ENCODE results near the gene ANXA10. TPM values are rescaled to one million over a fixed set of nuclear protein-coding genes. Genes with fewer than 3 reads are reported as not detected.
A peak's percentile ranks its signal among the peaks of the same experiment; 100 is the strongest.

Gene ANXA10
- polyA plus RNA-seq, 1 of the 3 experiments (the other 2 are of a cell fraction) = 0.23 TPM

- peak overlapping the region in 1 of 2 experiments; percentile 67; a peak in 1 of 4 replicates for H3K27ac ChIP-seq (ENCODE audit: low read depth in 2 of 2, low read length in 1 of 2)
- no peak overlapping the region for H3K4me2 ChIP-seq
- H3K4me1 ChIP-seq (ENCODE audit: control insufficient read depth in 1 of 2, insufficient read depth in 2 of 2, low read depth in 1 of 2, low read length in 1 of 2) = peaks cover 0 to 12% of the 10 kb centered on the region in 2 experiments; a peak in 2 of 4 replicates
- H3F3A ChIP-seq (replicated peaks; ENCODE audit: insufficient read depth) = peaks cover 23% of the 10 kb centered on the region
- TF ChIP-seq FOXM1 (IDR thresholded peaks at IDR 0.05; ENCODE audit: low read depth) = no peak
- ChIA-PET CTCF (no interaction called here), POLR2A (no interaction called here)
- H2AFZ ChIP-seq (ENCODE audit: low read depth) = no peak overlapping the region
- DNase-seq = no peak
- 75% methylated on average over 2 of the region's 2 CpGs for WGBS (ENCODE audit: low lambda C conversion rate)
- H4K20me1 ChIP-seq (ENCODE audit: insufficient read depth) = no peaks in the 10 kb centered on the region
- no peak overlapping the region for H3K9ac ChIP-seq
- no peaks in the 10 kb centered on the region for H3K9me3 ChIP-seq
- H3K4me3 ChIP-seq (ENCODE audit: low read depth in 2 of 2, low read length in 1 of 2) = no peak overlapping the region
- H3K27me3 ChIP-seq (ENCODE audit: insufficient read depth) = no peaks in the 10 kb centered on the region
- H3K79me2 ChIP-seq (ENCODE audit: insufficient read depth) = no peaks in the 10 kb centered on the region
- H3K9me2 ChIP-seq = no peaks in the 10 kb centered on the region
- no peaks in the 10 kb centered on the region for H3K36me3 ChIP-seq (replicated peaks in 1 of 2; ENCODE audit: control insufficient read depth in 1 of 2, insufficient read depth in 2 of 2, low read length in 1 of 2)
Measured at GRCh38 chr4:168097161-168097560, 4.8 kb downstream of the ANXA10 start.

- H3F3A ChIP-seq (replicated peaks; ENCODE audit: insufficient read depth) = peaks cover 26% of the 10 kb centered on the region
- ChIA-PET POLR2A (no interaction called here), CTCF (no interaction called here)
- no peak for DNase-seq
- H3K27me3 ChIP-seq (ENCODE audit: insufficient read depth) = no peaks in the 10 kb centered on the region
- no peaks in the 10 kb centered on the region for H3K9me2 ChIP-seq
- H3K9ac ChIP-seq = no peak overlapping the region; the same call in 1 of the 2 replicates
- H3K36me3 ChIP-seq (replicated peaks in 1 of 2; ENCODE audit: control insufficient read depth in 1 of 2, insufficient read depth in 2 of 2, low read length in 1 of 2) = no peaks in the 10 kb centered on the region
- H3K4me2 ChIP-seq = peak overlapping the region; percentile 13; the same call in 1 of the 2 replicates
- peaks cover 0 to 12% of the 10 kb centered on the region in 2 experiments; a peak in 2 of 4 replicates for H3K4me1 ChIP-seq (ENCODE audit: control insufficient read depth in 1 of 2, insufficient read depth in 2 of 2, low read depth in 1 of 2, low read length in 1 of 2)
- no peaks in the 10 kb centered on the region; the same call in 1 of the 2 replicates for H3K9me3 ChIP-seq
- H3K27ac ChIP-seq (ENCODE audit: low read depth in 2 of 2, low read length in 1 of 2) = peak overlapping the region in 1 of 2 experiments; percentile 67; a peak in 2 of 4 replicates
- H3K4me3 ChIP-seq (ENCODE audit: low read depth in 2 of 2, low read length in 1 of 2) = no peak overlapping the region
- 0 out of 2 replicates have a peak overlapping the region, but pooled peaks have one; percentile 37 for H2AFZ ChIP-seq (ENCODE audit: low read depth)
- no peaks in the 10 kb centered on the region for H4K20me1 ChIP-seq (ENCODE audit: insufficient read depth)
- 5% methylated on average over 1 of the region's 1 CpG for WGBS (ENCODE audit: low lambda C conversion rate)
- no peaks in the 10 kb centered on the region for H3K79me2 ChIP-seq (ENCODE audit: insufficient read depth)
- TF ChIP-seq JUND (IDR thresholded peaks at IDR 0.05) = peak; percentile 57
- TF ChIP-seq POLR2AphosphoS5 (IDR thresholded peaks at IDR 0.05; ENCODE audit: low read depth, low read length) = no peak
- TF ChIP-seq RFX5 (IDR thresholded peaks at IDR 0.05; ENCODE audit: low read length) = no peak
- TF ChIP-seq FOSL2 (IDR thresholded peaks at IDR 0.05; ENCODE audit: borderline replicate concordance, low read depth) = peak; percentile 74
- TF ChIP-seq YY1 (IDR thresholded peaks at IDR 0.05; ENCODE audit: low read depth) = no peak
- peak in 1 of 2 experiments; percentile 46; a peak in 1 of 4 replicates for TF ChIP-seq EP300 (IDR thresholded peaks at IDR 0.05; ENCODE audit: borderline replicate concordance in 1 of 2, low read depth in 1 of 2, low read length in 1 of 2)
- TF ChIP-seq TAF1 (IDR thresholded peaks at IDR 0.05; ENCODE audit: borderline replicate concordance, low read depth, low read length) = no peak
- TF ChIP-seq RCOR1 (IDR thresholded peaks at IDR 0.05; ENCODE audit: low read length) = no peak
- no peak for TF ChIP-seq PBX3 (IDR thresholded peaks at IDR 0.05)
- no peak for TF ChIP-seq CHD2 (IDR thresholded peaks at IDR 0.05; ENCODE audit: low read length, partially characterized antibody)
- TF ChIP-seq RAD21 (IDR thresholded peaks at IDR 0.05; ENCODE audit: low read length) = no peak
- no peak for TF ChIP-seq TEAD4 (IDR thresholded peaks at IDR 0.05; ENCODE audit: borderline replicate concordance, insufficient read depth)
- TF ChIP-seq, protein P1, sequence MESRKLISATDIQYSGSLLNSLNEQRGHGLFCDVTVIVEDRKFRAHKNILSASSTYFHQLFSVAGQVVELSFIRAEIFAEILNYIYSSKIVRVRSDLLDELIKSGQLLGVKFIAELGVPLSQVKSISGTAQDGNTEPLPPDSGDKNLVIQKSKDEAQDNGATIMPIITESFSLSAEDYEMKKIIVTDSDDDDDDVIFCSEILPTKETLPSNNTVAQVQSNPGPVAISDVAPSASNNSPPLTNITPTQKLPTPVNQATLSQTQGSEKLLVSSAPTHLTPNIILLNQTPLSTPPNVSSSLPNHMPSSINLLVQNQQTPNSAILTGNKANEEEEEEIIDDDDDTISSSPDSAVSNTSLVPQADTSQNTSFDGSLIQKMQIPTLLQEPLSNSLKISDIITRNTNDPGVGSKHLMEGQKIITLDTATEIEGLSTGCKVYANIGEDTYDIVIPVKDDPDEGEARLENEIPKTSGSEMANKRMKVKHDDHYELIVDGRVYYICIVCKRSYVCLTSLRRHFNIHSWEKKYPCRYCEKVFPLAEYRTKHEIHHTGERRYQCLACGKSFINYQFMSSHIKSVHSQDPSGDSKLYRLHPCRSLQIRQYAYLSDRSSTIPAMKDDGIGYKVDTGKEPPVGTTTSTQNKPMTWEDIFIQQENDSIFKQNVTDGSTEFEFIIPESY (IDR thresholded peaks at IDR 0.05; ENCODE audit: borderline replicate concordance, low read depth) = no peak
- TF ChIP-seq NFIC (IDR thresholded peaks at IDR 0.05; ENCODE audit: borderline replicate concordance) = no peak
- TF ChIP-seq SMC3 (IDR thresholded peaks at IDR 0.05; ENCODE audit: low read depth, low read length) = no peak
- no peak for TF ChIP-seq GATA2 (CRISPR knock-in tag; IDR thresholded peaks at IDR 0.05)
- no peak for TF ChIP-seq MEF2A (IDR thresholded peaks at IDR 0.05; ENCODE audit: borderline replicate concordance, low read depth)
- TF ChIP-seq CTCF (IDR thresholded peaks at IDR 0.05) = no peak
- TF ChIP-seq FOXJ3 (CRISPR knock-in tag; IDR thresholded peaks at IDR 0.05) = no peak
- no peak for TF ChIP-seq ELF1 (IDR thresholded peaks at IDR 0.05)
- no peak for TF ChIP-seq USF1 (IDR thresholded peaks at IDR 0.05; ENCODE audit: borderline replicate concordance, low read depth)
- TF ChIP-seq, protein P2, sequence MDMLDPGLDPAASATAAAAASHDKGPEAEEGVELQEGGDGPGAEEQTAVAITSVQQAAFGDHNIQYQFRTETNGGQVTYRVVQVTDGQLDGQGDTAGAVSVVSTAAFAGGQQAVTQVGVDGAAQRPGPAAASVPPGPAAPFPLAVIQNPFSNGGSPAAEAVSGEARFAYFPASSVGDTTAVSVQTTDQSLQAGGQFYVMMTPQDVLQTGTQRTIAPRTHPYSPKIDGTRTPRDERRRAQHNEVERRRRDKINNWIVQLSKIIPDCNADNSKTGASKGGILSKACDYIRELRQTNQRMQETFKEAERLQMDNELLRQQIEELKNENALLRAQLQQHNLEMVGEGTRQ (IDR thresholded peaks at IDR 0.05; ENCODE audit: borderline replicate concordance, low read depth, low read length) = no peak
Measured at GRCh38 chr4:168098248-168098717, 5.9 kb downstream of the ANXA10 start.
